BJ (cell line): ENCODE data around the gene KSR1. TPM values are rescaled to one million over a fixed set of nuclear protein-coding genes. Genes with fewer than 3 reads are reported as not detected.
"Not testable (repeated sequence)": the region's sequence is repeated elsewhere in the genome, so short reads cannot be mapped to it uniquely, and the experiment has no call there.

Experiments used
- CTCF ChIA-PET: fragments of 350-600 bp; formaldehyde crosslinking; extraction: SDS; loops from one replicate; lab custom pipeline; 2021; ENCODE audit warnings: antibody characterized with exemption, inconsistent platforms; lab: Yijun Ruan, JAX
- POLR2A ChIA-PET: fragments of 300-600 bp; sonication (Branson Sonifier 250); formaldehyde crosslinking; extraction: SDS; loops from one replicate; lab custom pipeline; 2021; ENCODE audit warnings: antibody characterized with exemption; lab: Charles Lee
- DNase-seq: peaks from one replicate; pipeline ENCODE4 v3.0.0-alpha.2; 2011; ENCODE audit warnings: low read depth
- H3K27me3 ChIP-seq: 2 replicates; pipeline ENCODE4 v1.6.0; 2011; ENCODE audit warnings: low read length; ENCODE audit not compliant: control insufficient read depth, insufficient read depth
- H3K36me3 ChIP-seq: 2 replicates; pipeline ENCODE4 v1.5.1; 2011; ENCODE audit warnings: low read length; ENCODE audit not compliant: control insufficient read depth, insufficient read depth
- H3K4me3 ChIP-seq: 2 replicates; pipeline ENCODE4 v1.5.1; 2011; ENCODE audit warnings: low read depth, mild to moderate bottlenecking, control low read depth, low read length
- CTCF ChIP-seq: IDR thresholded peaks from 2 replicates; pipeline ENCODE4 v1.5.1; 2011; ENCODE audit warnings: low read depth, mild to moderate bottlenecking, control low read depth, inconsistent platforms, low read length, moderate library complexity; ENCODE audit not compliant: insufficient read depth
- polyA plus RNA-seq: library from polyadenylated mRNA; depleted of rRNA; stranded (reverse); fragments of >200 nt; gene quantifications from 2 replicates; pipeline ENCODE4 v1.2.3, GENCODE V29; 2011

Gene KSR1
- polyA plus RNA-seq, 1 experiment = 6.8 TPM

GRCh38 chr17:27464431-27464830, 8.2 kb downstream of the KSR1 start:
- ChIA-PET POLR2A (no interaction called here), CTCF (no interaction called here)
- TF ChIP-seq CTCF = no peak
- Histone ChIP-seq H3K4me3 (no peak overlapping the region), H3K36me3 (no peaks in the 10 kb centered on the region), H3K27me3 (no peaks in the 10 kb centered on the region)
- no peak for DNase-seq

GRCh38 chr17:27465875-27466274, 9.6 kb downstream of the KSR1 start:
- DNase-seq, H3K27me3 ChIP-seq, H3K4me3 ChIP-seq, H3K36me3 ChIP-seq: not testable (repeated sequence)
- POLR2A ChIA-PET = interaction anchor here (0.6 kb wide), 1 partner anchor 16 kb away, joined by 3 read pairs; no protein-coding TSS in a partner anchor
- CTCF ChIA-PET = interaction anchor here (0.7 to 1.4 kb wide), 2 partner anchors 11 to 134 kb away, joined by 3 to 5 read pairs; no protein-coding TSS in a partner anchor

GRCh38 chr17:27466376-27466742, 10.1 kb downstream of the KSR1 start:
- Histone ChIP-seq H3K36me3 (no peaks in the 10 kb centered on the region), H3K27me3 (no peaks in the 10 kb centered on the region), H3K4me3 (no peak overlapping the region)
- DNase-seq = no peak
- TF ChIP-seq CTCF = no peak
- POLR2A ChIA-PET = interaction anchor here (0.6 kb wide), 2 partner anchors 15 to 344 kb away, joined by 3 read pairs; no protein-coding TSS in a partner anchor
- CTCF ChIA-PET = interaction anchor here (0.7 to 1.4 kb wide), 3 partner anchors 11 to 133 kb away, joined by 3 to 5 read pairs (median 3); no protein-coding TSS in a partner anchor

- DNase-seq = no peak
- ChIA-PET POLR2A (interaction anchor here (0.6 kb wide), 2 partner anchors 15 to 344 kb away, joined by 3 read pairs; no protein-coding TSS in a partner anchor), CTCF (interaction anchor here (0.7 to 1.4 kb wide), 3 partner anchors 12 to 133 kb away, joined by 3 to 5 read pairs (median 3); no protein-coding TSS in a partner anchor)
- H3K4me3 ChIP-seq = no peak overlapping the region
- TF ChIP-seq CTCF = no peak
- H3K36me3 ChIP-seq = no peaks in the 10 kb centered on the region
- no peaks in the 10 kb centered on the region for H3K27me3 ChIP-seq
Measured at GRCh38 chr17:27466743-27467375, 10.6 kb downstream of the KSR1 start.

GRCh38 chr17:27469256-27469655, 13.0 kb downstream of the KSR1 start:
- no peak for TF ChIP-seq CTCF
- Histone ChIP-seq H3K27me3 (no peaks in the 10 kb centered on the region), H3K4me3 (no peak overlapping the region), H3K36me3 (no peaks in the 10 kb centered on the region)
- ChIA-PET CTCF (no interaction called here), POLR2A (no interaction called here)
- no peak for DNase-seq
